WERI-Rb-1 (cell line): ENCODE data around the gene RIPPLY2.

ENCODE experiments used
- DNase-seq: peaks from one replicate; pipeline ENCODE4 v3.0.0-alpha.2; 2020
- H3K27ac ChIP-seq: fragments of 250-450 bp; sonication (Bioruptor Pico); 2 replicates; pipeline ENCODE4 v1.5.1; 2020; ENCODE audit warnings: mild to moderate bottlenecking, moderate library complexity
- H3K27me3 ChIP-seq: fragments of 250-450 bp; sonication (Bioruptor Pico); 2 replicates; pipeline ENCODE4 v1.5.1; 2021; ENCODE audit warnings: mild to moderate bottlenecking, low read depth, moderate library complexity; ENCODE audit not compliant: insufficient read depth, severe bottlenecking
- H3K36me3 ChIP-seq: fragments of 250-450 bp; sonication (Bioruptor Pico); 2 replicates; pipeline ENCODE4 v1.5.1; 2020; ENCODE audit warnings: mild to moderate bottlenecking, moderate library complexity
- H3K4me3 ChIP-seq: 2 replicates; pipeline ENCODE4 v1.5.1; 2011; ENCODE audit warnings: low read depth, mild to moderate bottlenecking, control low read depth, low read length
- H3K9me3 ChIP-seq: fragments of 250-450 bp; sonication (Bioruptor Pico); 2 replicates; pipeline ENCODE4 v1.5.1; 2021; ENCODE audit warnings: mild to moderate bottlenecking, moderate library complexity; ENCODE audit not compliant: severe bottlenecking
- CTCF ChIP-seq: IDR thresholded peaks from 2 replicates; pipeline ENCODE4 v1.5.1; 2011; ENCODE audit warnings: low read depth, mild to moderate bottlenecking, control low read depth, inconsistent platforms, low read length

The RIPPLY2 gene

GRCh38 chr6:83854001-83854501 lies 891 bp downstream of the RIPPLY2 start:
- peak overlapping the region; percentile 70 for H3K4me3 ChIP-seq

GRCh38 chr6:83854766-83855165 lies 1.6 kb downstream of the RIPPLY2 start:
- DNase-seq: no peak
- Histone ChIP-seq H3K9me3 (no peaks in the 10 kb centered on the region), H3K4me3 (no peak overlapping the region), H3K36me3 (no peaks in the 10 kb centered on the region), H3K27ac (no peak overlapping the region), H3K27me3 (no peaks in the 10 kb centered on the region)
- TF ChIP-seq CTCF: no peak

More at GRCh38 chr6:83854001-83854501, 891 bp downstream of the RIPPLY2 start:
- DNase-seq: peak; percentile 58
- no peak for TF ChIP-seq CTCF
- no peaks in the 10 kb centered on the region for H3K36me3 ChIP-seq
- H3K9me3 ChIP-seq: no peaks in the 10 kb centered on the region
- no peaks in the 10 kb centered on the region for H3K27me3 ChIP-seq
- peak overlapping the region; percentile 86 for H3K27ac ChIP-seq

GRCh38 chr6:83859410-83860358 lies 6.5 kb downstream of the RIPPLY2 start, which contains the start of gene CYB5R4:
Gene CYB5R4 (plus strand): TSS chr6:83859689. CDS start chr6:83859783, 94 bp downstream.
- DNase-seq: peak; percentile 94
- H3K36me3 ChIP-seq: peaks cover 7% of the 10 kb centered on the region
- peak within 1 kb of the TSS; percentile 68 for H3K27ac ChIP-seq
- H3K9me3 ChIP-seq: no peaks in the 10 kb centered on the region
- peak; percentile 30; the same call in 1 of the 2 replicates for TF ChIP-seq CTCF
- H3K27me3 ChIP-seq: no peaks in the 10 kb centered on the region
- H3K4me3 ChIP-seq: peak within 1 kb of the TSS; percentile 75

- no peak for DNase-seq
- Histone ChIP-seq H3K27me3 (no peaks in the 10 kb centered on the region), H3K36me3 (peaks cover 9% of the 10 kb centered on the region), H3K4me3 (peak overlapping the region; percentile 75), H3K27ac (no peak overlapping the region), H3K9me3 (no peaks in the 10 kb centered on the region)
- no peak for TF ChIP-seq CTCF
Measured at GRCh38 chr6:83860359-83860755, 7.2 kb downstream of the RIPPLY2 start.

GRCh38 chr6:83860782-83861495 lies 7.8 kb downstream of the RIPPLY2 start:
- H3K27me3 ChIP-seq: no peaks in the 10 kb centered on the region
- H3K9me3 ChIP-seq: no peaks in the 10 kb centered on the region
- no peak overlapping the region for H3K27ac ChIP-seq
- H3K36me3 ChIP-seq: peaks cover 9% of the 10 kb centered on the region
- DNase-seq: no peak
- H3K4me3 ChIP-seq: no peak overlapping the region
- no peak for TF ChIP-seq CTCF
